HG03135 (cell line): ENCODE measurements around the gene MIF4GD.
"Not testable (repeated sequence)": the region's sequence is repeated elsewhere in the genome, so short reads cannot be mapped to it uniquely, and the experiment has no call there.

Experiments used
- ATAC-seq: cut with Tn5 transposase; IDR thresholded peaks from one replicate; pipeline ENCODE4 v1.9.1; 2021; ENCODE audit warnings: mild to moderate bottlenecking, moderate library complexity; ENCODE audit not compliant: unreplicated experiment

The MIF4GD gene, protein sequence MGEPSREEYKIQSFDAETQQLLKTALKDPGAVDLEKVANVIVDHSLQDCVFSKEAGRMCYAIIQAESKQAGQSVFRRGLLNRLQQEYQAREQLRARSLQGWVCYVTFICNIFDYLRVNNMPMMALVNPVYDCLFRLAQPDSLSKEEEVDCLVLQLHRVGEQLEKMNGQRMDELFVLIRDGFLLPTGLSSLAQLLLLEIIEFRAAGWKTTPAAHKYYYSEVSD

GRCh38 chr17:75270966-75271232 is at the start of gene MIF4GD:
TSS of gene MIF4GD (minus strand) at chr17:75271231. CDS start at chr17:75270195, 1,036 bp downstream.
- ATAC-seq: no peak

GRCh38 chr17:75319904-75320691 is 49.1 kb upstream of the MIF4GD start:
- ATAC-seq: peak; percentile 51

GRCh38 chr17:75318615-75319222 is 47.7 kb upstream of the MIF4GD start:
- ATAC-seq: no peak

DNA sequence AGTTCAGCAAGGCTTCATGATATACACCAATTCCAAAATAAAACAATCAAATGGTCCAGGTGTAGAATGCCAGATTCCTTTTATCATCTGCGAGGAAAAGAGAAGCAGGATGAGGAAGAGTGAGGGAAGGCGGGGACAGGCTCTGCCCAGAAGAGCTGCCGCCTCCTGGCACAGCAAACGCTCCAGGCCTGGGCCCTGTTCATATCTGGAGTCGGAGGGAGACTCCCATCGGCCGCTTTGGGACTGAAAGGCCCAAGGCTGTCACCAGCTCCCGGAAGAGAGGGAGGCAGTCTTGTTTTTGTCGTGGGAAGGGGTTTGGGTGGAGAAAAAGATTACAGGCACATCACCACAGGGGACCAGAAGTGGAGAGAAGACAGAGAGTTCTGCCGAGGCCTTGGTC is 47.2 kb upstream of the MIF4GD start:
- no peak for ATAC-seq

DNA sequence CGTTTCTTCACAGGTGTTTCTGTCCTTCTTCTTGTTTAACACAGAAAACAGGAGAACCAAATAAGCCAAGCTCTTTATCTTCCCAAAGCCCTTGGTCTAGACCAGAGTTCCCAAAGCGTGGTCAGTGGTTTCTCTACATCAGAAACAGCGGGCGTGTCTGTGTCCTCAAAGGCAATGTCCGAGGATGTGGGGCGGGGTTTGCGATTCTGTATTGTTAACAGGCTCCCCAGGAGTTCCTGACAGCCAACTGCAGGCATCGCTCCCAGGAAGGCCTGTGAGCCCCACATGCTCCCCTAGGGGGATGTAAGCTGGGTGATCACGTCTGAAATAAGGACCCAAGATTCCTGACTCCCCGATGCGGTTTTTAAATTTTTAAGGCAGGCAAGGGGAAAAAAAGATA is 46.6 kb upstream of the MIF4GD start:
- ATAC-seq: no peak

DNA sequence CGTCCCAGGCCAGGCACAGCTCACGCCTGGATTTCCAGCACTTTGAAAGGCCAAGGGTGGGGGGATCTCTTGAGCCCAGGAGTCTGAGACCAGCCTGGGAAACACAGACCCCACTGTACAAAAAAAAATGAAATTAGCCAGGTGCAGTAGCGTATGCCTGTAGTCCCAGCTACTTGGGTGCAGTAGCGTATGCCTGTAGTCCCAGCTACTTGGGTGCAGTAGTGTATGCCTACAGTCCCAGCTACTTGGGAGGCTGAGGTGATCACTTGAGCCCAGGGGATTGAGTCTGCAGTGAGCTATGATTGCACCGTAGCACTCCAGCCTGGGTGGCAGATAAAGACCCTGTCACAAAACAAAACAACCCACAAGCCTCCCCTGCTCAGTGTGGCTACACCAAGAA is 45.2 kb upstream of the MIF4GD start:
- ATAC-seq: no peak

DNA sequence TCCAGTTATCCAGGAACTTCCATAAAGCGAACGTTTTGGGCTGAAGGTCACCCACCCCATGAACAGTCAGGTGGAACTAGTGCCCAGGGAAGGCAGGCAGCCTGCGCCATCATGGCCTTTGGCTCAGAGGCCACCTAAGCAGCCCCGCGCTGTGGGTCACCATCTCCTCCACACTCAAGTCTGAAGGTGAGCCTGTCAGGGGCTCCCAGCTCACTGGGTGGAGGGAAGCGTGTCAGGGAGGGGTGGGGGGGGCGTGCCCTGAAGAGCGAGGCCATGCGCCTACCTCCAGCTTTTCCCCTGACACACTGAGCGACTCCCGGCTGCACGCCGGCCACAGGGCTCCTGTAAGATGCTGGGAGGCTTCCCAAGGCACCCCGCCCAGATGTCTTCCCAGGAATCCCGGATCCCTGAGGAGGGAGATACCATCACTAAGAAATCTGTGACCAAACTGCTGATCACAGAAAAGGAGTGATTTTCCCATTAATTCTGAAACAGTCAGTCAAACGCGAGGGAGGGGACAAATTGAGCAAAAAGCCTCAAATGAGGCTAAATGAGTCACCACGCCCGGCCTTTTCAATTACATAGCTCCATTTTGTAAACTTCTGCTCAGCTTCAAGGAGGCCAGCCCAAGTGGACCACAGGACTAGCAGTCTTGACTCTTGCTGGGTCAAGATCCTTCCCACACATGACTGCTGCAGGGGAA is 44.7 kb upstream of the MIF4GD start:
- ATAC-seq: no peak

DNA sequence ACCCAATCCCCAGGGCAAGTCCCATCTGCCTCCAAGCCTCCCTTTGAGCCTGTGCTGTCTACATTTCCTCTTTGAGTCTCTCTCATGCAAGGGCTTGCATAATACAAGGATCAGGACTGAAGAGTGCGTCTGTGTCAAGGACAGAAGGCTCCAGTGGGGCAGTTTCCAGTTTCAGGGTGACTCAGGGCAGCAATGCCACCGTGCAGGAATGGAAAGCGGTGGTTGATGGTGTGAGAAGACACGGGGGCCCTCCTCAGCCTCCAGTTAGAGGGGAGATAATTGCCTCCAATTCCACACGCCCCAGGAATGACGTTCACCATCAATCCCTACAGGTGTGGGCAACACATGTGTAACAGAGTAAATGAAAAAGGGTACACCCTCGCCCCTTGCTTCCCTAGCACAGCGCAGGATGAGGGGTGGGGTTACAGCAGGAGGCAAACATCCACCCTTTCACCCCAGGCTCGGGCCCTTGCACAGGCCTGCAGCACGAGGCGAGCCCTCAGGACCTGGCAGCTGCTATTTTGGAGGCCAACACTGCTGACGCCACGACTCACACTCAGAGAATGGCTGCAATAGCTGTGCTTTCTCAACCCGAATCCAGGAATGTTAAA is 43.0 kb upstream of the MIF4GD start:
- ATAC-seq: no peak

DNA sequence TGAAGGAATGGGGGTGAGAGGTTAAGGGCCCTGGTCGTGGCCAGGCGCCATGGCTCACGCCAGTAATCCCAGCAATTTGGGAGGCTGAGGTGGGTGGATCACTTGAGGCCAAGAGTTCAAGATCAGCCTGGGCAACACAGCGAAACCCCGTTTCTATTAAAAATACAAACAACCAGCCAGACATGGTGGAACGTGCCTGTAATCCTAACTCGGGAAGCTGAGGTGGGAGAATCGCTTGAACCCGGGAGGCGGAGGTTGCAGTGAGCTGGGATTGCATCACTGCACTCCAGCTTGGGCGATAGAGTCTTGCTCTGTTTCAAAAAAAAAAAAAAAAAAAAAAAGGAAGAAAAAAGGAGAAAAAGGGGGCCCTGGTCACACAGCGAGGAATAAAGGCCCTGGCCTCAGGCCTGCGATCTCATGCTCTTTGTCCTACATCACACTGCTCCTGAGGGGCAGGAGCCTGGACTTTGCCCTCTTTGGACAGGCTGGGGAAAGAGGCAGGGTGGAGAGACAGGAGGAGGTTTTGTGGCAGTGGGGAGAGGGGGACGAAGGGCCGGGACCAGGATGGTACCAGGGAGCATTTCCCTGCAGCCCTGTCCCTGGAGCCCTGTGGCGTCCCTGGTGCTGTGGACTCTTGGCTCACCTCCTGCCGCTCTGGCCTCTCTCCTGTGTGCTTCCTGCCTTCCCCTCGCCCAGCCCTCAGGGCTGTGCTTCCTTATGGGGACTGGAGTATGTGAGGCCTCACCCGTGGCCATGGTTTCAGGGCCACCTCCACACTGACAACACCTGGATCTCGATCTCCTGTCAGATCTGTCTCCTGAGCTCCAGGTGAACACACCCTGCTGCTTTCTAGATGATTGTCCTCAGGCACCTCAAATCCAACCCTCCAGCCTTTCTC is 38.0 kb upstream of the MIF4GD start:
- ATAC-seq: no peak

DNA sequence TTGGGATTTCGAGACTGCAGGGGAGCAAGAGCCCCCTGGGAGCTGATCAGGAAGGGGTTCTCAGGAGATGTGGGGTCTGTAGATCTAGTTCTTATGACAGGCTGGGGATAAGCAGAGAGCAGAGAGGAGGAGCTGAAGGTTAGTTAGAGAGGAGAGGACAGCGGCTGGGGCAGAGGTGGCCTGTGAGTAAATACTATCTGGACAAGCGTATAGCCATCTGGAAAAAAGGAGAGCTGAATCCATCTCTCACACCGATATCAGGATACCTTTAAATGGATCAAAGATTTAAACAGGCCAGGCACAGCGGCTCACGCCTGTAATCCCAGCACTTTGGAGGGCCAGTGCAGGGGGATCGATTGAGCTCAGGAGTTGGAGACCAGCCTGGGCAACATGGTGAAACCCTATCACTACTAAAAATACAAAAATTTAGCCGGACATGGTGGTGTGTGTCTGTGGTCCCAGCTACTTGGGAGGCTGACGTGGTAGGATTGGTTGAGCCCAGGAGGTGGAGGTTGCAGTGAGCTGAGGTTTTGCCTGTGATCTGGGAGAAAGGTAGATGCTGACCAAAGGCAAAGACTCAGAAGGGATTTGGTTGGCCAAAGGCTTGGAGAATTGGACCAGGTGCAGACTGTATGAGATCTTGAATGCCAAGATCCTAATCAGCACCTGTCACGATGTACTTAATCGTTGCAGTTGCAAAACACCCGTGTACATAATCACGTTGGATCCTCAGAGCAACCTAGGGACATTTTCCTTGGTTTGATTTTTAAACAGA is 37.1 kb upstream of the MIF4GD start:
- ATAC-seq: no peak

- ATAC-seq: no peak
Measured at GRCh38 chr17:75301502-75302206, 30.6 kb upstream of the MIF4GD start.

DNA sequence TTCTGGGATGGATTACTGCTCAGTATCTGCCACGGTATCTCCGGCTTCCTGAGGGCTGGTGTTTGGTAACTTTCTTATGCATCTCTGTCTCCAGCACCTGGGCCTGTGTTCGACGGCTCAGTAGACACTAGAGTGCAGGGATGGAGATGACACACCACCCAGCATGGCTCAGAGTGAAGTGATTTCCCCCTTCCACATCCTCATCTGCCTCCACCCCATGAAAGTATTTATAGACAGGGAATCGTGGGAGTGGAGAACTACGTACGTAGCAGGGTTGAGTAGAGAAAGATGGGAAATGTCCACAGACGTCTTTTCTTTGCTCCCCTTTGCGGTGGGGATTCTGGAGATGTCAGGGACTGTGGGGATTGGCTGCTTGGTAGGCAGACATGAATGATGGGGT is 30.0 kb upstream of the MIF4GD start:
- no peak for ATAC-seq

DNA sequence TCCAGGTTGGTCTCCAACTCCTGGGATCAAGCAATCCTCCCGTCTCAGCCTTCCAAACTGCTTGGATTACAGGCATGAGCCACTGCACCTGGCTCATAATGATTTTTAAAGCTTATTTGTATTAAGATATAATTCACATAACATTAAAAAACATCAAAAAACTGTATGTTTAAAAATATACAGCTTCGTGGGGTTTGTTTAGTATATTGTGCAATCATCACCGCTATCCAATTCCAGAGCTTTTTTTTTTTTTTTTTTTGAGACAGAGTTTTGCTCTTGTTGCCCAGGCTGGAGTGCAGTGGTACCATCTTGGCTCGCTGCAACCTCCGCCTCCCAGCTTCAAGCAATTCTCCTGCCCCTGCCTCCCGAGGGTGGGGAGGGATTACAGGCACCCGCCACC is 29.2 kb upstream of the MIF4GD start:
- no peak for ATAC-seq

DNA sequence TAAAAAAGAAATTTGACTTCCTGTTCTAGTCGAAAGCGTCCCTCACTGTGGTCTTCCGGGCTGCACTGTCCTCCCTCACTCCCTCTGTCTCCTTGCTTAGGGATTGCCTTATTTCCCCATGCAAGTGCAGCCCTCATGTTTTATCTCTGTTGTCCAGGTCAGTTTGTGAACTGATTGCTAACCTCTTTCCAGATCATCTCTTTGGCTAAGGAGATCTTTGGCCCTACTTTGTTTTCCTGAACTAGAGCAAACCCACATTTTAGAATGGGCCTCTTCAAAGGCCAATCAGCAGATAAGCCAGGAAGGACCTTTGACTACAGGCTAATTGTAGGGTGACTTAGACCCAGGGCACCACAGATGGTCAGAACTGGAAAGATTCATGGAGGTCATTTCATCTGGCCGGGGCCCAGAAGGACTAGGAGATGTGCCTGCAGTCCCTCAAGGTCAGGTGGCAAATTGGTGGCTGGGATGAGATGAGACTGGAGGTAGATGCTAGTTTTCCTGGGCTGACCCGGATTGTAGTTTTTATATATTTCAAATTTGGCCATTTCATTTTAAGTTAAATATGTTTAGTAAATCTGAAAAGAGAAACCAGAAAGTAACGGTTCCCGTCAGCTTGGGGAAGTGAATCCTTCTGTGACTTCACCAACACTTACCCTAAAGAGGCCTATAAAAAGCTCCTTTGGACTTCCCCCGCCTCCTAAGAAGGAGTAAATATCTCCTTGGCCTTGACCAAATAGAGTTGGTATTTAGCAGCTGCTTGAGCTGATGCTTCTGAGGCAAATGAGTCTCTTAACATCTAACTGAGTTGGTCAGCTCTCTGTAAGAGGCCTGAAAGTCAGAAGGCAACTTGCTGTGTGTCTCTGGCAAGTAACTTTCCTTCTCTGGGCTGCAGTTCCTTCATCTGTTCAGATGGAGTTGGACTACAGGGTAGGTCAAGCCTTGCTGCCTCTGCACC is 24.4 kb upstream of the MIF4GD start:
- ATAC-seq: peak; percentile 66

- not testable (repeated sequence) for ATAC-seq
Measured at GRCh38 chr17:75292810-75293448, 21.9 kb upstream of the MIF4GD start.

GRCh38 chr17:75289832-75290337 is 18.9 kb upstream of the MIF4GD start:
- ATAC-seq: peak; percentile 30
